Stimulated activated naive CD4-positive, alpha-beta T cell treated with Interleukin-2 at 50 U/mL for 16 hours (primary cell): Measurements from ENCODE around the gene MSMB.

Source experiments
- DNase-seq: peaks from one replicate; lab custom pipeline; 2025; lab: John Stamatoyannopoulos, UW

The MSMB gene

GRCh38 chr10:46033602-46034011 is 12.5 kb downstream of the MSMB start:
- no peak for DNase-seq

- no peak for DNase-seq
Observed at GRCh38 chr10:46031648-46032532, 14.2 kb downstream of the MSMB start.

GRCh38 chr10:46030091-46030937 is 15.8 kb downstream of the MSMB start, which contains the start of gene NCOA4:
TSS of gene NCOA4 (minus strand) at chr10:46030623. CDS start at chr10:46016680, 13,943 bp downstream.
- peak; percentile 94 for DNase-seq

DNA sequence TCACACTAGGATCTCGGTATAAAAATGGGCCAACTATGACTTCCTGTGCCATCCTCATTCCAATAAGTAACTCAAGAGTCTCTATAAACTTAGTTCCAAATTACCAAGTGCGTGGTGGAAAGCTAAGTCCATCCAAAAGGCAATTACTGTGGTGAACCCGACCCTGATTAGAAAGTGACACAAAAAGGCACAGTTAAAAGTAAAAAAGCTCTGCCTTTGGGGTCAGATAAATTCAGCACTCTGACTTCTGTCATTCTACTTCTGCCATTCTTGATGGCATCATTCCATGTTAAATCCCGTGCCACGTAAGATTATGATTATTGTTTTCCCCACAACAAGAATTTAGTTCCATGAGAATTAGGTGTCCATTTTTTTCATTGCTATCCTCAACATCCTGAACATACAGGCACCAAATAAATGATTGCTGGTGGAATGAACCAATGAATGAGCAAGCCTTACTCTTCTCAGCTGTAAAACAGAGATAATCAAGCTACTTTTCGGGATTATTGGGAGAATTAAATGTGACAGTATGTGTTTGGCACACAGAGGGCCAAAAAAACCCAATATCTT is 16.5 kb downstream of the MSMB start:
- DNase-seq = no peak

DNA sequence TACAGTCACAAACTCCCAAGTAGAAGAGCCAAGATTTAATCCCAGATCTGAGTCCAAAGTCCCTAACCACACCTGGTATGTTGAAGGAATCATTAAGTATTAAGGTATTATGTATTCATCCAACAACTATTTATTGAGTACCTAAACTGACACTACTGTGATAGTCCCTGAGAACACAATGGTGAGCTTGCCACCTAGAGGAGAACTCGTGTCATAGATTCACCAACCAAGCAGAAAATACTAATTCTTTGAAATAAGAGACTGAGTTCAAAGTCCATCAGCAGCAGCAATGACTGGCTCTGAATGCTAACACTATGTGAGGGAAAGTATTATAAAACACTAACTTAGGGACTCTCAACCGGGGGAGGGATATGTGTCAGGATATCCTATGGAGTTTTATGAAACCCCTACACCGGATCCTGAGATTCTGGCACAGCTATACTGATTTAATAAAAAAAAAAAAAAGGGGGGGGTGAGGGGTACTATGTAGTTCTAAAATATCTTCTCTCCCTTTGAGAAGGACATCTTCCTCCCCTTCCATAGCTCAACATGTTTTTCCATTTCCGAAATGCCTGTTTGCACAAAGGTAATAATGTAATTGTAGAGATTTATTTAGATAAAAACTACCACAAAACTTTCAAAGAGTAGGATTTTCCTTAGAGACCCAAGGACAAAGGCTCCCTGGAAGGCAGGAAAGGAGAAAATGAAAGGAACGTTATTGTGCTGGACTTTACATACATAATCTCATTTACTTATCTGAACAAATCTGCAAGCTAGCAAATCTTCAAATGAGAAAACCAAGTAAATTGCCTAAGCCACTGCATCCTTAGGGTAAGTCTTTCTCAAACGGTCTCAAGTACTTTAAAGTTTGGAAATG is 17.2 kb downstream of the MSMB start:
- DNase-seq = no peak

DNA sequence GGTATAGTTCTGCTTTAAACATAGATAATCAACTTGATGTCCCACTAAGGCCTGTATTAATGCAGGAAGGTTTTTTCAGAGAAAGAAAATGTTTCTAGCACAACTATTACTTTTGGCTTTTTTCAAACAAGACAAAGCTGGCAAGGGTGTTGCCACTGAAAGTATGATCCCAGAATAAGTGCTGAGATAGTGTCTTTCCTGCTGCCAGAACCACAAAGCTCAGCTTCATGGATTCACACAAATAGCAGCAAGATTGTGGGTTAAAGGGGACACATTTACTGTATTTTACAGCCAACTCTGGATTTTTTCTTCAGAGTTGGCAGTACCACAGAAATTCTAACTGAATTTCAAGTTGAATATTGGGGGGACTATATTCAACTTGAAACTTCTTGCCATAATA is 20.0 kb downstream of the MSMB start:
- DNase-seq = no peak

DNA sequence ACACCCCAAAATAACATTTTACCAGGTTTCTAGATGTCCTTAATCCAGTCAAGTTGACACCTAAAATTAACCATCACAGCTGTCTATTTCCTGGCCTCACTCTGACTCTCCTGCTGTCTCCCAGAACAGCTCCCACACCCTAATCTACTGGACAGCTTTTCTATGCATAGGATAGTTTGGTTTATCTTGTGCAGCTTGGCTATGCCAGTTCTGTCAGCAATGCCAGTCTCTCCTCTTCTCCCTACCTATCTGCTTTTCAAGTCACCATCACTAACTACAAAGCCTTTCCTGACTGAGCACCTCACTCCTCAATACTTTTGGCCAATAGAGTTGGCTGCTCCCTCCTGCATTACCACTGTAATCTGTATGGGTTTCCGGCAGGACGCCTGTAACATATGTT is 20.7 kb downstream of the MSMB start:
- no peak for DNase-seq

DNA sequence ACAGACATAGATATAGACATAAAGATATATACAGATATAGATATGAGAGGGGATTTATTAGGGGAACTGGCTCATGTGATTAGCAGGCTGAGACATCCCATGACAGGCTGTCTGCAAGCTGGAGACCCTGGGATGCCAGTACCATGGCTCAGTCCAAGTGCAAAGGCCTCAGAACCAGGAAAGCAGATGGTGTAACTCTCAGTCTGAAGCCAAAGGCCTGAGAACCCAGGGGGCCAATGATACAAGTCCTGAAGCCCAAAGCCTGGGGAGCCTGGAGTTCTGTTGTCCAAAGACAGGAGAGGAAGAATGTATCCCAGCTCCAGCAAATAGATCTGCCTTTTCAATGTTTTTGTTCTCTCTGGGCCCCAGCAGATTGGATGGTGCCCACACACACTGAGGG is 21.1 kb downstream of the MSMB start:
- DNase-seq = no peak

- peak; percentile 77 for DNase-seq
Observed at GRCh38 chr10:46022978-46023702, 22.9 kb downstream of the MSMB start.

DNA sequence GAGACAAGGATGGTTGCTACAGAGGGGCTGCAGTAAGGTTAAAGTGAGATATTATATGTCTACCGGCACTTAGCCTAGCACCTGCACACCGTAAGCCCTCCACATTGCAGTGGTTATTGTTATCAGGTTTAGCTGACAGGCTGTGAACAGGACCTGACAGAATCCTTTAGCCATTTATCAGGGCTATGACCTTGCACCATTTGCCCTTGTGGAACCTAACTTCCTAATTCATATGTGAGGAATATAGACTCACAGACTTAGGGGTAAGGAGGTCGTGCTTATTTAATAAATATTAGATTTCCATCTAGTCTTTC is 25.8 kb downstream of the MSMB start:
- DNase-seq = no peak

GRCh38 chr10:46019569-46020343 is 26.3 kb downstream of the MSMB start:
- no peak for DNase-seq

DNA sequence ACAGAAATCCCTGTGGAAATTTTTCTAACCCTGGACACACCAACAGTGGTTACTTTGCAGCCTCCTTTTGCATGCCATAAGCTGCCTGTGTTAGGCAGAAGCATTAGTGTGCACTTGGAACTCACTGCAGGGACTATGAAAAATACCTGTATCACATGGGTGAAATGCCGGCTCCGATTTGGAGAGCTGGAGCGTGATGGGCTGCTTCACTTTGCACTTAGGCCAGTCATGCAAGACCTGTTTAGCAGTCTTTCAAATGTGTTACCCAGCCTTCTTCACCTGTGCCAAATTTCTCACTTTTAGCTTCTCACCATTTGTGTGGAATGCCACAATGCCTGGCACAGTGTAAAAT is 26.9 kb downstream of the MSMB start:
- no peak for DNase-seq

DNA sequence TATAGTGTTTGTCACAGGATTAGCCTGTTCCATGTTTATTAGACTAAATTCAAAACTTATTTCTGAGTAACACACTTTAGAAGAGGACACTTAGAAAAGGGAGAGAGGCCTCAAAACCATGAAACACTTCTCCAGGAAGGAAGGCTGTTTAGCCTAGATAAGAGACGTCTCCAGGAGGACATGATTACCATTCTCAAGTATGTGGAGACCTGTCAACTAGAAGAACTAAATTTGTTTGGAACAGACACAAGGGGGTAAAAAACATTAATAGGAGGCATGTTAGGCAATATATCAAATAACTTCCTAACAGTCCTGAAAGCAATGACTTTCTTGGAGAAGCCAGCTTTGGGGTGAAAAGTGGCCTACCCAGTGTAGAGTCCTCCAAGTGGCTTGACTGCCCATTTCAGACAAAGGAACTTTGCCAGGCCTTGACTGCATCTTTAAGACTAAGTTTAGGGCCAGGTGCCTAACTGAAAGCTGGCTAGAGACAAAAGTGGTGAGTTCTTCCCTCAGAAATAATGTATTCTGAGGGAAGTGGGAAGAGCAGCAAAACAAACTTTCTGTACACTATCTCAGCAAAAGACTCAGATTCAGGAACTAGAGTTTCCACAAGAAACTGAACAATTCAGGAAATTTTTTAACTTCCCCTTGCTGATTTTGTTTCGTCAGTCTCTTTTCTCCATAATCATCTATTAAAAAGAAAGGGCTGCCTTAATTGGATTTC is 27.5 kb downstream of the MSMB start:
- no peak for DNase-seq

DNA sequence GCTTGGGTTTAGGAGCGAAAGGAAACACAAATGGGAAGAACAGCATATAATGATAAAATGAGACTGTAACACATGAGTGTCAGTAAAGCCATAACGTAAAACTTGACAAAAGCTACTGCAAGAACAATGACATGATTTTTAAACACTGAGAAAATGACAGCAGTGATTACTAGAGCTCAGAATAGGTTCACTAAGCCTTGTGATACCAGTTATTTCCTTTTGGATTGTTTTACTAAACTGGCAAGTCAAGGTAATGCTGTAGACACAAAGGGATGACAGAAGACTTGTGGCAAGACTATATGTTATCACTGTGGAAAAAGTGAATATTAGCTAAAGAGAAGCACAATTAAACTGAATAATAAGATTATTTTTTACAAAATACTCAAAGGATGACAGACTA is 28.3 kb downstream of the MSMB start:
- no peak for DNase-seq

- DNase-seq = no peak
Observed at GRCh38 chr10:46016811-46017210, 29.3 kb downstream of the MSMB start.

- no peak for DNase-seq
Observed at GRCh38 chr10:46016190-46016589, 29.9 kb downstream of the MSMB start.

DNA sequence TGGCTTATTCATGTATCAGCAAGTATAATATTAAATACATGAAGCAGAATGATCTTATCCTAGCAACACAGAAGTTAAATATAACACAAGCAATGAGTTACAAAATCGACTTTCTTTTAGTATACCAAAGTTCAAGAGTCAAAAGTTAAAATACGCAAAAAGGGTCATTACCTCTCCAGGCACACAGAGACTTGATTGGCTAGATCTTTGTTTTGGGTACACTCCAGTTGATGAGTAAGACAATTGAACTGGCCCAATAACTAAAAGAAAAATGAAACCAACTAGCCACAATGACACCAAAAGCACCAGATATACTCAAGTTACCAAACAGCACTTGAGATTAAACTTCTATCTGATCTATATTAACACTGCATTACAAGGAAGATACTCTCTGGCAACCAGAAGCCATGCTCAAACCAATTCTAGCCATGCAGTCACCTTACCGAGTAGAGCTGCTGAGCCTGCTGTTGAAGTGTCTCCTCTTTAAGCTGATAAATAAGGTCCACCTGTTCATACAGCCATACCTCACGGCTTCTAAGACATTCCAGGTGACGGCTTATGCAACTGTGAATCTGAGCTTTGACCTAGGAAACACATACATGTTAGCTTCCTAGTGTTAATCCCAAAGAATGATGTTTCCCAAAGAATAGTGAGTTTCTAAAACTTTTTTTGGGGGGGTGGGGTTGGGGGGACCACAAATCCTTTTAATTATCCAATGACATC is 31.2 kb downstream of the MSMB start:
- no peak for DNase-seq

GRCh38 chr10:46014206-46014605 is 31.9 kb downstream of the MSMB start:
- no peak for DNase-seq

DNA sequence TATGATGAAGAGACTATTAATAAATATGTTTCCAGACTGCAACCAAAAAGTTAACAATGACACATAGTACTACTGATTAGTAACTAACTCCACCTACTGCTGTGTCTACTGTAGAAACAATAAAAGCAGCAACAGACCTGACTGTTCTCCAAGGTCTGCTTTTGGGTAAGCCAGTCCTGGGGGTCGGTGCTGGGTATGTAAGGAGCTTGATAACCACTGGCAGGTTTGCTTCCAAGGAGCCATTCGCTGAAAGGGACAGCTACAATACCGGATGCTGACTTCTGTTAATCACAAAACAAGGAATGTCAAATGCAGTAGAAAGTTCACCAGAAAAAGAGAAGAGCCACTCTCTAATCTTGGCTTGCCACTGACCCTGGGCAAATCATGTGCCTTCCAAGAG is 33.3 kb downstream of the MSMB start:
- DNase-seq = no peak
